ENCODE results near the gene DNAJC28. TPM values are rescaled to one million over a fixed set of nuclear protein-coding genes. Genes with fewer than 3 reads are reported as not detected.

Gene DNAJC28
- total RNA-seq, 1 experiment from 2014 or later, result 3.4 TPM

DNA sequence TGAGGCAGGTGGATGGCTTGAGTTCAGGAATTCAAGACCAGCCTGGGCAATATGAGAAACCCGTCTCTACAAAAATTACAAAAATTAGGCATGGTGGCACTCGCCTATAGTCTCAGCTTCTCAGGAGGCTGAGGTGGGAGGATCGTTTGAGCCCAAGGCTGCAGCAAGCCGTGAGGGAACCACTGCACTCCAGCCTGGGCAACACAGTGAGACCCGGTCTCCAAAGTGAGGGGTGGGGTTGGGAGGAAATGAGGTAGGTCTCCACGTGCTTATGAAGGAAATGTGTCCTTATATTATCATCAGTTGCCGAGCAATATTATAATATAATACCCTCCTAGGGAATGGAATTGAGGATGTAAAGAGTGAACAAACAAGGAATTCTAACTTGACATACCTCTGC lies 14.4 kb downstream of the DNAJC28 start:
- no peak overlapping the region for H2BK12ac ChIP-seq (ENCODE audit: insufficient read length, low read depth, low read length)
- H3K9ac ChIP-seq (ENCODE audit: extremely low read depth, insufficient read length, low read length), result no peak overlapping the region
- no peak overlapping the region for H2BK120ac ChIP-seq (ENCODE audit: low read depth, low read length, poor library complexity, severe bottlenecking)
- H2BK5ac ChIP-seq (ENCODE audit: insufficient read length, low read length), result no peak overlapping the region
- H4K5ac ChIP-seq (ENCODE audit: insufficient read length, low read depth, low read length), result no peak overlapping the region
- no peaks in the 10 kb centered on the region for H3K9me3 ChIP-seq (ENCODE audit: control insufficient read depth, low read depth, low read length)
- Mint-ChIP-seq H3K4me3 (no peak overlapping the region), H3K27me3 (ENCODE audit: low read depth) (peaks cover 2% of the 10 kb centered on the region; the same call in 1 of the 2 replicates), H3K9me3 (no peaks in the 10 kb centered on the region), H3K4me1 (peaks cover 6 to 8% of the 10 kb centered on the region in 2 experiments), H3K36me3 (ENCODE audit: insufficient read depth in 1 of 3, low read depth in 3 of 3) (no peaks in the 10 kb centered on the region; a peak in 2 of 7 replicates), H3K27ac (no peak overlapping the region)
- DNase-seq, result no peak
- H3K4me1 ChIP-seq (ENCODE audit: insufficient read depth, low read length), result peaks cover 2% of the 10 kb centered on the region; the same call in 1 of the 2 replicates
- no peak overlapping the region for H2BK20ac ChIP-seq (ENCODE audit: low read depth, low read length, poor library complexity, severe bottlenecking)
- no peak overlapping the region for H3K23ac ChIP-seq (ENCODE audit: insufficient read length, low read depth, low read length)
- no peak overlapping the region for H4K91ac ChIP-seq (ENCODE audit: insufficient read length, low read depth, low read length)
- H3K27ac ChIP-seq (ENCODE audit: insufficient read length, low read depth, low read length), result no peak overlapping the region
- no peaks in the 10 kb centered on the region for H4K20me1 ChIP-seq (ENCODE audit: control insufficient read depth, insufficient read depth, insufficient read length)
- no peak overlapping the region for H3K56ac ChIP-seq (ENCODE audit: insufficient read length, low read depth, low read length)
- H2AK5ac ChIP-seq (ENCODE audit: insufficient read length, low read length), result no peak overlapping the region
- no peak overlapping the region for H2BK15ac ChIP-seq (ENCODE audit: low read depth, low read length)
- H3K79me1 ChIP-seq (ENCODE audit: insufficient read depth, low read depth, low read length, poor library complexity, severe bottlenecking), result peaks cover 2% of the 10 kb centered on the region
- H3K14ac ChIP-seq (ENCODE audit: insufficient read depth, low read length), result no peak overlapping the region
- no peak overlapping the region for H3K4me2 ChIP-seq (ENCODE audit: insufficient read depth, insufficient read length, low read length)
- no peak overlapping the region for H3K4ac ChIP-seq (ENCODE audit: low read depth, low read length)
- no peak overlapping the region for H2AFZ ChIP-seq (ENCODE audit: low read length)
- H4K8ac ChIP-seq (replicated peaks; ENCODE audit: insufficient read length, low read depth, low read length), result no peak overlapping the region
- no CpG with 5 or more reads among the region's 7 CpGs for WGBS (ENCODE audit: extremely low coverage, insufficient read length, low lambda C conversion rate)
- no peaks in the 10 kb centered on the region for H3K27me3 ChIP-seq (ENCODE audit: insufficient read depth, low read length)
- H3T11ph ChIP-seq (ENCODE audit: low read length), result no peak overlapping the region
- TF ChIP-seq, protein P1, sequence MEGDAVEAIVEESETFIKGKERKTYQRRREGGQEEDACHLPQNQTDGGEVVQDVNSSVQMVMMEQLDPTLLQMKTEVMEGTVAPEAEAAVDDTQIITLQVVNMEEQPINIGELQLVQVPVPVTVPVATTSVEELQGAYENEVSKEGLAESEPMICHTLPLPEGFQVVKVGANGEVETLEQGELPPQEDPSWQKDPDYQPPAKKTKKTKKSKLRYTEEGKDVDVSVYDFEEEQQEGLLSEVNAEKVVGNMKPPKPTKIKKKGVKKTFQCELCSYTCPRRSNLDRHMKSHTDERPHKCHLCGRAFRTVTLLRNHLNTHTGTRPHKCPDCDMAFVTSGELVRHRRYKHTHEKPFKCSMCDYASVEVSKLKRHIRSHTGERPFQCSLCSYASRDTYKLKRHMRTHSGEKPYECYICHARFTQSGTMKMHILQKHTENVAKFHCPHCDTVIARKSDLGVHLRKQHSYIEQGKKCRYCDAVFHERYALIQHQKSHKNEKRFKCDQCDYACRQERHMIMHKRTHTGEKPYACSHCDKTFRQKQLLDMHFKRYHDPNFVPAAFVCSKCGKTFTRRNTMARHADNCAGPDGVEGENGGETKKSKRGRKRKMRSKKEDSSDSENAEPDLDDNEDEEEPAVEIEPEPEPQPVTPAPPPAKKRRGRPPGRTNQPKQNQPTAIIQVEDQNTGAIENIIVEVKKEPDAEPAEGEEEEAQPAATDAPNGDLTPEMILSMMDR (conservative IDR thresholded peaks at IDR 0.05), result no peak
- H3K23me2 ChIP-seq (ENCODE audit: insufficient read length, low read depth, low read length, poor library complexity, severe bottlenecking), result peaks cover 20% of the 10 kb centered on the region
- H3K79me2 ChIP-seq (ENCODE audit: insufficient read depth, low read length), result no peaks in the 10 kb centered on the region
- H3K18ac ChIP-seq (ENCODE audit: insufficient read length, low read depth, low read length), result no peak overlapping the region
